Measurements from ENCODE around the gene CARD14.
"Not testable (repeated sequence)": the region's sequence is repeated elsewhere in the genome, so short reads cannot be mapped to it uniquely, and the experiment has no call there.

CARD14 gene

DNA sequence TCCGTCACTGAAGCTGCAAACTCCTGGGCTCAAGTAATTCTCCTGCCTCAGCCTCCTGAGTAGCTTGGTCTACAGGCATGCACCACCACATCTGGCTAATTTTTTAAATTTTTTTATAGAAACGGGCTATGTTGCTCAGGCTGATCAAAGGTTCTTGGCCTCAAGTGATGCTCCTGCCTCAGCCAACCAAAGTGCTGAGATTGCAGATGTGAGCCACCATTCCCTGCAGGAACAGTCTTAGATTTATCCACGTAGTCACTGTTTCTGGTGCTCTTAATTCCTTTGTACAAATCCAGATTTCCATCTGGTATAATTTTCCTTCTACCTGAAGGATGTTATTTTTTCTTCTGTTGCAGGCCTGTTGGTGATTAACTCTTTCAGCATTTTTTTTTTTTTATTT lies 63.4 kb downstream of the CARD14 start:
- DNase-seq (ENCODE audit: low spot score) = no peak
- TF ChIP-seq, protein P1, sequence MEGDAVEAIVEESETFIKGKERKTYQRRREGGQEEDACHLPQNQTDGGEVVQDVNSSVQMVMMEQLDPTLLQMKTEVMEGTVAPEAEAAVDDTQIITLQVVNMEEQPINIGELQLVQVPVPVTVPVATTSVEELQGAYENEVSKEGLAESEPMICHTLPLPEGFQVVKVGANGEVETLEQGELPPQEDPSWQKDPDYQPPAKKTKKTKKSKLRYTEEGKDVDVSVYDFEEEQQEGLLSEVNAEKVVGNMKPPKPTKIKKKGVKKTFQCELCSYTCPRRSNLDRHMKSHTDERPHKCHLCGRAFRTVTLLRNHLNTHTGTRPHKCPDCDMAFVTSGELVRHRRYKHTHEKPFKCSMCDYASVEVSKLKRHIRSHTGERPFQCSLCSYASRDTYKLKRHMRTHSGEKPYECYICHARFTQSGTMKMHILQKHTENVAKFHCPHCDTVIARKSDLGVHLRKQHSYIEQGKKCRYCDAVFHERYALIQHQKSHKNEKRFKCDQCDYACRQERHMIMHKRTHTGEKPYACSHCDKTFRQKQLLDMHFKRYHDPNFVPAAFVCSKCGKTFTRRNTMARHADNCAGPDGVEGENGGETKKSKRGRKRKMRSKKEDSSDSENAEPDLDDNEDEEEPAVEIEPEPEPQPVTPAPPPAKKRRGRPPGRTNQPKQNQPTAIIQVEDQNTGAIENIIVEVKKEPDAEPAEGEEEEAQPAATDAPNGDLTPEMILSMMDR (IDR thresholded peaks at IDR 0.05) = no peak
- Histone ChIP-seq H3K27ac (no peak overlapping the region), H3K4me3 (no peak overlapping the region)

DNA sequence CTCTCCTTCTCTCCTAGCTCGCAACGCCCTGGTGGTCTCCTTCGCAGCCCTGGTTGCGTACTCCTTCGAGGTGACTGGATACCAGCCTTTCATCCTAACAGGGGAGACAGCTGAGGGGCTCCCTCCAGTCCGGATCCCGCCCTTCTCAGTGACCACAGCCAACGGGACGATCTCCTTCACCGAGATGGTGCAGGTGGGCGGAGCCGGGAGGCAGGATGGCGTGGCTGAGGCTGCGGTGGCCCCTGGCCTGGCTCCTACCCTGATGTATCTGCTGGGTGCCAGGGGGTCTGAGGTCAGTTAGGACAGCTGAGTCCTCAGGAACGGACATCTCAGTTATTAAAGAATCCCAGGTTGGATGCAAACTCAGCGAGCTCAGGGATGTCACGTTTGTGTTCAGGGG lies 67.1 kb downstream of the CARD14 start:
- no peak for DNase-seq (ENCODE audit: low spot score)

GRCh38 chr17:80237386-80237785 lies 67.6 kb downstream of the CARD14 start:
- TF ChIP-seq, protein P1 (IDR thresholded peaks at IDR 0.05) = no peak
- Histone ChIP-seq H3K4me3 (no peak overlapping the region), H3K27ac (no peak overlapping the region)
- DNase-seq (ENCODE audit: low spot score) = no peak

More for the DNA sequence above, 67.1 kb downstream of the CARD14 start:
- TF ChIP-seq, protein P1 (IDR thresholded peaks at IDR 0.05) = no peak
- Histone ChIP-seq H3K4me3 (no peak overlapping the region), H3K27ac (no peak overlapping the region)

DNA sequence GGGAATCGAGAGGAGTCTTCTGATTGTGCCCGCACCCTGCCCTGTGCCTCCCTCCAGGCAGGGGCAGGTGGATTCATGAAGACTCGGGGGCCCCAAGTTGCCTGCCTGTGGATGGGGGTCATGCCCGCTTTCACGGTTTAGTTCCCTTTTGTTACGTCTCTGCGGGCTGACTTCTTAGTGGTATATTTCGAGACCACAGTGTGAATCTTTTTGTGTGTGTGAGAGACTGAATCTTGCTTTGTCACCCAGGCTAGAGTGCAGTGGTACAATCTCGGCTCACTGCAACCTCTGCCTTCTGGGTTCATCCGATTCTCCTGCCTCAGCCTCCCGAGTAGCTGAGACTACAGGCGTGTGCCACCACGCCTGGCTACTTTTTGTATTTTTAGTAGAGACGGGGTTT lies 72.7 kb downstream of the CARD14 start:
- no peak for DNase-seq (ENCODE audit: low spot score)
- TF ChIP-seq, protein P1 (IDR thresholded peaks at IDR 0.05) = no peak
- no peak overlapping the region for H3K27ac ChIP-seq
- H3K4me3 ChIP-seq = no peak overlapping the region

DNA sequence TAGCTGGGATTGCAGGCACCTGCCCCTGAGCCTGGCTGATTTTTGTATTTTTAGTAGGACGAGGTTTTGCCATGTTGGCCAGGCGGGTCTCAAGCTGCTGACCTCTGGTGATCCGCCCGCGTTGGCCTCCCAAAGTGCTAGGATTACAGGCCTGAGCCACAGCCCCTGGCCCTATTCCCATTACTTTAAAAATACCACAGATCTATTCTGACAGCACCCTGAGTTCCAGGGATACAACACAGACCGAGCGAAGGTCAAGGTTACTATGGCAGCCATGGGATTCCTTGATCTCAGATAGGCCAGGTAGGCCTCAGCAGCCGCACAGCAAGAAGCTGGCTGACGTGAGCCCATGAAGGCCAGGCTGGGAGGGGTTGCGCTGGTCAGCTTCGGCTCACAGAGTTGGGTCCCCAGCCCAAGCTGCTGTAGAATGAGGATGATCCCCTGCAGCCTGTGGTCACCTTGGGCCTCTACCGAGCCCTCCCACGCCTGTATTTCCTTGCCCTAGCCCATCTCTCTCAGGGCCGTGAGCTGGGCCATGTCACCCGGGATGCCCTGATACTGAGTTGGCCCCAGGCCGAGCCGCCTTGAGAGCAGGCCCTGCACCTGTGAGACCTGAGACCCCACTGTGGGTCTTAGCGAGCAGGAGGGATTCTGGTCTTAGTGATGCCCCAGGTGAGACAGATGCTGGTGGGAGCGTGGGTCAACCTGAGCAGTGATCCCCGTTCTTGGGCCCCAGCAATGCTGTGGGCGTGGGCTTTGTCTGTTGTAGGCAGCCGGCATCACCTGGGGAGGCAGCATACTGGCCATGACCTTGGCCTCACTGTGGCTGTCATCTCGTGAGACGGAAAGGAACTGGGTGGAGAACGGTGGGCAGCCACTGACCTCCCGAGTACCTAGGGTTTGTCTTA lies 74.0 kb downstream of the CARD14 start:
- H3K27ac ChIP-seq = no peak overlapping the region
- TF ChIP-seq, protein P1 (IDR thresholded peaks at IDR 0.05) = no peak
- no peak for DNase-seq (ENCODE audit: low spot score)

DNA sequence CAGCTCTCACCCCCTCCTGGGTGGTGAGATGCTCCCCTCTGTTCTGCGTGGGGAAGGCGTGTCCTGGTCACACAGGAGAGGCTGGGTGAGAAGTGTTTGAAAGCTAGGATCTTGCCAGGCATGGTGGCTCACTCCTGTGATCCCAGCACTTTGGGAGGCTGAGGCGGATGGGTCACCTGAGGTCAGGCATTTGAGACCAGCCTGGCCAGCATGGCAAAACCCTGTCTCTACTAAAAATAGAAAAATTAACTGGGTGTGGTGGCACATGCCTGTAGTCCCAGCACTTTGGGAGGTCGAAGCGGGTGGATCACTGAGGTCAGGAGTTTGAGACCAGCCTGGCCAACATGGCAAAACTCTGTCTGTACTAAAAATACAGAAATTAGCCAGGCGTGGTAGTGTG lies 74.6 kb downstream of the CARD14 start:
- not testable (repeated sequence) for H3K4me3 ChIP-seq; H3K27ac ChIP-seq; DNase-seq (ENCODE audit: low spot score)

More for the DNA sequence above, 74.0 kb downstream of the CARD14 start:
- H3K4me3 ChIP-seq = no peak overlapping the region

GRCh38 chr17:80244871-80245509 lies 75.2 kb downstream of the CARD14 start:
- DNase-seq (ENCODE audit: low spot score) = no peak

More at GRCh38 chr17:80244871-80245509, 75.2 kb downstream of the CARD14 start:
- Histone ChIP-seq H3K4me3 (no peak overlapping the region), H3K27ac (no peak overlapping the region)
- TF ChIP-seq, protein P1 (IDR thresholded peaks at IDR 0.05) = no peak
